HPDE6-E6E7 (cell line): ENCODE data around the gene PTGDS.

Experiments used
- DNase-seq: peaks from one replicate; pipeline ENCODE4 v3.0.0; 2011; ENCODE audit warnings: missing footprints; ENCODE audit errors: extremely low spot score

Gene PTGDS

DNA sequence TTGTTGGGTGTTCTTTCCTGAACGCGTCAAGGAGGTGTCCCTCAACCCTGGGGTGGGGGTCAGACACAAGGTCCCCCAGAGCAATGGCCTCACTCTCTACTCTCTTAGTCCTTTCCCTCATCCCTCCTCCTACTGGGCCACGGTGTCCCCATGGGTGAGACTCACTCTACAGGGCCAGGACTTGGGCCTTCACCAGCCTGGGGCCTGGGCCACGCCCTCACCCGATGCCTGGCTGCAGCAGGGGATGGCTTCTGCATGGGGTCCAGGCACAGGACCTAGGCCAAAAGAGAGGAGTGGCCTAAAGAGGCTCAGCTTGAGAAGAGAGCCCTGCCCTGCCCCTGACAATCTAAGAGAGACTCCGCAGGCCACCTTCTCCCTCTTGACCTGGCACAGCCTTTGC lies 19.4 kb upstream of the PTGDS start:
- DNase-seq, result no peak

DNA sequence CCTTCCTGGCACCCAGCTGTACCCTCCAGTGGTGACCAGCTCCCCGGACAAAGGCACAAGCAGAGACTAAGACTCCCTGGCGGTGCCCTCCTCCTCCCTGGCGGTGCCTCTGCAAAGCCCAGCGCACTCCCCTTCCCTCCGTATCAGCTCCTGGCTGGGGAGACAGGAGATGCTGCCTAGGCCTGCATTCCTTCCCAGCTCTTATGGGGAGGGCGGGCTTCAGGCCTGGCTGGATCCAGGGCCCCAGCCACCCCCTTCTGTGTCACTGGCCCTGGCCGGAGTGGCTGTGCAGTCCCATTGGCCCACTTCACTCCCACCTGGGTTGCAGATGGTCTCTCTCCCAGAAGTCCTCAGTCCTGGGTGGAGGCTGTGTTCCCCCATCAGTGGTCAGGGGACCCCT lies 18.8 kb upstream of the PTGDS start:
- no peak for DNase-seq

DNA sequence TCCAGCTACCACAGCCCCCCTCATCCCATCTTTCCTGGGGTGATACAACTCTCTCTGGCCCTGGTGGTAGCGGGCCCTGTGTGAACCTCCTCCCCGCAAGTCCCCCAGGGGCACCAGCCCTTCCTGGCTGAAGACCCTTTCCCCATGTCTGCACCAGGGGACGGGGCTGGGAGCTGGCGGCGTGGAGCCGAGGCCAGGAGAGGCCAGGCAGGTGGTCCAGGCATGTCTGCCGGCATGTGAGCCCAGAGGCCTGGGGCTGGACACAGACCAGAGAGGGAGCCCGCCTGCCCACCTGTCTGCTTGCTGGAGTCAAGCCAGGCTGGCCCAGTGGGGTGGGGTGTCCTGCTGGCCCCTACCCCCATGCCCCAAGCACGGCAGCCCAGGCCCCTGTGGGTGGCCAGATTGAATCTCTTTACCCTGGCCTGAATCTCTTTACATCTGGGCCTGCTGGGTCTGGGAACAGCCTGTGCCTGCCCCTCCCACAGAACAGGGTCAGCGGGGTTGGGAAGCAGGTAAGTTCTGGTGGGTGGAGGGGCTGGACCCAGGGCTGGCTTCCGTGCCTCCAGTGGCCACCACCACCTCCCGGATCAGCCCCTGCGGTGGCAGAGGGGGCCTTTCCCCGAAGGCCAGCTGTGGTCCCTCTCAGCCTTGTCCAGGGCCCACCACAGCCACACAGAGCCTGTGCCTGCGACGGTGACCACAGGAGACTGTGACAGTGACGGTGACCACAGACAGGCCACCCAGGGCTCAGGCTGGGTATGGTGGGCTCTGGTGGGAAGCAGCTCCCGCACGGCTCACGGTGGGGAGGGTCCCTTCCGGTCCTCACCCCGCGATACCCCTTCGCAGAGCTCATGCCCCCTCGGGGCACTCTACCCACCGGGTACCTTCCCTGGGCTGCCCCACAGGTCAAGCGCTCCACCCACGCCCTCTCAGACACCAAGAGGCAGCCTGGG lies 18.1 kb upstream of the PTGDS start:
- no peak for DNase-seq

DNA sequence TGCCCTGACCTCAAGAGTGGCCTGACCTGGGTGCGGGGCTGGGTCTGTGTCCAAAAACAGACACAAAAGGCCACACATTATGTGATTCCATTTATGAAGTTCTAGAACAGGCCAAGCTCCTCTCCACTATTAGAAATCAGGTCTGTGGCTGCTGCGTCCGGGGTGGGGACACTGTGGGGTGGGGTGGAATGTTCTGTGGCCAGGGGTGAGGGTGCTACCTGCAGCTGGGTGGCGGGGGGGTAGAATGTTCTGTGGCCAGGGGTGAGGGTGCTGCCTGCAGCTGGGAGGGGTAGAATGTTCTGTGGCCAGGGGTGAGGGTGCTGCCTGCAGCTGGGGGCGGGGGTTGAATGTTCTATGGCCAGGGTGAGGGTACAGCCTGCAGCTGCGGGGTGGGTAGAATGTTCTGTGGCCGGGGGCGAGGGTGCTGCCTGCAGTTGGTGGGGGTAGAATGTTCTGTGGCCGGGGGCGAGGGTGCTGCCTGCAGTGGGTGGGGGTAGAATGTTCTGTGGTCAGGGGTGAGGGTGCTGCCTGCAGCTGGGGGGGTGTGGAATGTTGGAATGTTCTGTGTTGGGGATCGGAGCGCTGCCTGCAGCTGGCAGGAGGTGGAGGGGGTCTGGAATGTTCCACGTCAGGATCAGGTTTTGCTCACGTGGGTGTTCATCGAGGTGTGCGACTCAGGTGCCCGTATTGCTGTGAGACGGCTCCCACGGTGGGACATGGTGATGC lies 16.9 kb upstream of the PTGDS start:
- DNase-seq, result no peak

DNA sequence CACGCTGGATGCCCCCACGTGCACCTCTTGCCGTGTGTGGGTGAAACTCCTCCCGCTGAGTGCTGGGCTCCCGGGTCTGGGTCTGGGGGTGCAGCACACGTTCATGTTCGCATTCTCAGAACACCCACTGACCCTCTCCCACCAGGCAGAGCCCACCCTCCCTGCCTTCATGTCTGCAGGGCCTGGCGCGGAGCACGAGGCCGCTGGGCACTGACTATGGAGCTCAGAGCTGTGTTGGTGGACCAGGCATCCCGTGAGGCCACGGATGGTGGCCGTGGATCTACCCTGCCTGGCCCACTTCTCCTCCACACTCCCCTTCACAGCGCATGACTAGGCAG lies 16.4 kb upstream of the PTGDS start:
- no peak for DNase-seq

DNA sequence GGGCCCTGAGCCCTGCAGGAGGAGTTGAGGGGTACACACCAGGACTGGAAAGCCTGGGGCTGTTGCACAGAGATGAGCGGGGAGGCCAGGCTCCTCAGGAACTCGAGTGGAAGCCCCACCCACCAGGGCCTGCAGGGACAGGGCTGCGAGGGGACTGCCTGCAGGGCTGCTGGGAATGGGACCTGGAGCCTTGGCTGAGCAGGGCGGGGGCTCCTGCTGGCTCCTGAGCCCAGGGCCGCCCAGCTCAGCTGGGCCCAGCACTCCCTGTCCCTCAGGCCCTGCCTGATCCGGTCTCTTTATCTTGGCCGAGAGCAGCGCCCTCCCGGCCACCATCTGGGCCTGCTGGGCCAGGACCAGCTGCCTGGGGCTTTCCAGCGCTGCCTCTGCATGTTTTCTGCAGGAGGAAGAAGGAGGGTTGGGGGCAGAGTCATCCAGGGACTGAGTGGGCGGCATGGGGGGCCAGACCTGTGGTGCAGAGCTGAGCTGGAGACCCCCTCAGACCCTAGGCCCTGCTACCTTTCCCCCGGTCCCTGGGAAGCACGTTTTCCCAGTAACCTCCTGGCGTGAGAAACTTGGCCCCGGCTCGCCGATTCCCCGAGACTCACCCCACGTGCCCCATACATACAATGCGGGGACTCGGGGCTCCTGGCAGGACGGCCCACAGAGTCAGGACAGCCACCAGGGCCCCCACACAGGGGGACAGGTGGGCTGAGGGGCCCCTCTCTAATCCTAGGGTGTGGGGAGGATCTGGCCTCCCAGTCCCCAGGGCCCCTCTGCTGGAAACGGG lies 15.8 kb upstream of the PTGDS start:
- no peak for DNase-seq

DNA sequence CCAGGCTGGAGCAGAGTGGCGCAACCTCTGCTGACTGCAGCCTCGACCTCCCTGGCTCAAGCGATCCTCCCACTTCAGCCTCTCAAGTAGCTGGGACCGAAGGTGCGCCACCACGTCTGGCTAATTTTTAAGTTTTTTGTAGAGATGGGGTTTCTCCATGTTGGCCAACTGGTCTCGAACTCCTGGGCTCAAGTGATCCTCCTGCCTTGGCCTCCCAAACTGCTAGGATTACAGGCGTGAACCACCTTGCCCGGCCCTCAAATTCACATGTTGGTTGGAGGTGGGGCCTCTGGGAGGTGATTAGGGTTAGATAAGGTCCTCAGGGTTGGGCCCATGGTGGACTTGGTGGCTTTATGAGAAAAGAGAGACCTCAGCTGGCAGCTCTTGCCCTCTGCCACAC lies 15.1 kb upstream of the PTGDS start:
- no peak for DNase-seq

DNA sequence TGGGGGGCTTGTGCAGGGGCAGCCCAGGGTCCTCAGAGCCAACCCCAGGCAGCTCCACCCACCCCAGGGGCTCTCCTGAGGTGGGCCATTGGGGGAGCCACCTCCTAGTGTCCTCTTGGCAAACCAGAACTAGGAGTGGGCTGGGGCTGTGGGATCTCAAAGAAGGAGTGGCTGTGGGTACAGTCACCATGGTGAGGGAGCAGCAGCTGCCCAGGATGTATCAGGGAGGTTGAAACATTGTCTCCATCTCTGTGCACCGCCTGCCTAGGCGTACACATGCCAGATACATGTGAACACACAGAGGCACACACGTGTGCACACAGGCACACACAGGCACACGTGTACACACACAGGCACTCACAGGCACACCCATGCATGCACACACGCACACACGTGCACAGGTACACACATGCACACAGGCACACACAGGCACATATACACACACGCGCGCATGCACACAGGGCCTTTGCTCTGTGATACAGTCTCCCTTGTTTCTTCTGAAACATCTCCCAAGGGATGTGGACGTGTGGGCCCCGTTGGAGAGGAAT lies 14.5 kb upstream of the PTGDS start:
- DNase-seq, result no peak

DNA sequence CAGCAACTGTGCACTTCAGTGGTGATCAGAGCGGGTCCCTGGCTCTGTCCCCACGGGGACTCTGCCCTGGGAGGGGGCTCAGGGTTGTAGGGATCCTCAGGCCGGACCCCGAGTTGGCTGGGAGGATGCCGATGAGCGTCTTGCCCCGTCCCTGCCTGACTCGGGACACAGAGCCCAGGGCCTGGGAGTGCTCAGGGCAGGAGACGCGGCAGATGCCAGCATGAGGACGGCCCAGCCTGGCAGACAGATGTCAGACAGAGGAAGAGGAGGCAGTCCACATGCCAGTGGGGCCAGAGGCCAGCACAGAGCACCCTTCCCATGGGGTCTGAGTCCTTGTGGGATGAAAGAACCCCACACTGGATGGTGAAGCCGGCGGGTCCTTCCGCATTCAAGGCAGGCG lies 14.0 kb upstream of the PTGDS start:
- no peak for DNase-seq

DNA sequence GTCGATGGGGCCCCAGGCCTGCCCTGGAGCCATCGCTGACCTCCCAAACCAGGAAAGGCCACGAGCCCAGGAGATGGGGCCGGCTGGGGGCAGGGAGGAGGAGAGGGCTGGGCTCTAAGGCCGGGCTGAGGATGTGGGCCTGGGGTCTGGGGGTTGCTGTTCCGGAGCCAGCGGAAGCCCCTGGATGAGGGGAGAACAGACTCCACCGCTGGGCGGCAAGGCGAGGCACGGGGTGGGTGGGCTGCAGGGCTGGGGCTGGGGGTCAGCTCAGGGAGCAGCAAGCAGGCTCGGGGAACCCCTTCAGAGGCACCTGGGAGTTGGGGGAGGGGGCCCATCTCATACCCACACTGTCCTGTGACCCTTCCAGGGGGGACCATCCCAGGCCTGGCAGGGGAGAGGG lies 13.6 kb upstream of the PTGDS start:
- no peak for DNase-seq

DNA sequence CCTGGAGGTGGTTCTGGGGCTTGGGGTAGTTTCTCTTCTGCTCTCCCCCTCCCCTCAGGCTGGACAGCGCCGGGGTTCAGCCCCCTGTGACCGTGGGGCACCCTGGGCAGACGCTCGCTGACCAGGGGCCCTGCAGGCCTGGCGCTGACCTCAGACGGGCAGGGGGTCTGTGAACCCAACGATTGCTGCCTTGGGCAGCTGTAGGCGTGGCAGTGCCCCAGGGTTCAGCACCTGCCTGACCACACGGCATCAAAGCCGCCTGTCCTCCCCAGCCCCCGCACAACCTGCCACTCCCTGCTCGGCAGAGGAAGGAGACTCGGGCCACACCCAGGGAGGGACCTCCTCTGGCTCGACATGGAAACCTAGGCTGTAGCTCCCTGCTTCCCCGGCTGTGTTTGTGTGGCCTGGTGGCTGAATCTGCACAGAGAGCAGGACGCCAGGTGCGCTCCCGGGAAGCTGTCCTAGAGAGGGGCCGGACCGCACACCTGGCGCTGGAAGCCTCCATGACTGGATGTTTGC lies 13.1 kb upstream of the PTGDS start:
- DNase-seq, result no peak

DNA sequence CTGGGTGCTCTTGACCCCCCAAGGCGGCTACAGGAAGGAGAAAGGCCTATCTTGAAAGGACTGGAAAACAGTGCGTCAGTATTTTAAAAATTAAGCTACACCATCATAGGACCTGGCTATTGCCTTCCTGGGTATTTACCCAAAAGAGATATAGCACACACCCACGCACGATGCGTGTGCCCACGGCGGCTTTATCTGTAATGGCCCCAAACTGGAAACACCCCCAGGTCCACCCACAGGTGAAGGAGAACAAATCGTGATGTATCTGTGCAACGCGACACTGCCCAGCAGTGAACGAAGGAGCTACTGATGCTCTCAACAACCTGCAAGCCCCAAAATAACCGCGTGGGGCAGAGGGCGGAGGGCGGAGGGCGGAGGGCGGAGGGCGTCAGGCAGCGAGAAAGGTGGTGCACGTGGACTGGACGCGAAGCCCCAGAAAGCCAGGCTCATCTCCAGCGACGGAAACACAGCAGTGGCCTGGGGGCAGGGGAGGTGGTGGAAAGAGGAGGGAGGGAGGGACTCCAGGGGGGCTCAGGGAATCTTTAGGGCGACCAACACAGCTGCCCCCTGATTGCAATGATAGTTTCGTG lies 12.4 kb upstream of the PTGDS start:
- no peak for DNase-seq

DNA sequence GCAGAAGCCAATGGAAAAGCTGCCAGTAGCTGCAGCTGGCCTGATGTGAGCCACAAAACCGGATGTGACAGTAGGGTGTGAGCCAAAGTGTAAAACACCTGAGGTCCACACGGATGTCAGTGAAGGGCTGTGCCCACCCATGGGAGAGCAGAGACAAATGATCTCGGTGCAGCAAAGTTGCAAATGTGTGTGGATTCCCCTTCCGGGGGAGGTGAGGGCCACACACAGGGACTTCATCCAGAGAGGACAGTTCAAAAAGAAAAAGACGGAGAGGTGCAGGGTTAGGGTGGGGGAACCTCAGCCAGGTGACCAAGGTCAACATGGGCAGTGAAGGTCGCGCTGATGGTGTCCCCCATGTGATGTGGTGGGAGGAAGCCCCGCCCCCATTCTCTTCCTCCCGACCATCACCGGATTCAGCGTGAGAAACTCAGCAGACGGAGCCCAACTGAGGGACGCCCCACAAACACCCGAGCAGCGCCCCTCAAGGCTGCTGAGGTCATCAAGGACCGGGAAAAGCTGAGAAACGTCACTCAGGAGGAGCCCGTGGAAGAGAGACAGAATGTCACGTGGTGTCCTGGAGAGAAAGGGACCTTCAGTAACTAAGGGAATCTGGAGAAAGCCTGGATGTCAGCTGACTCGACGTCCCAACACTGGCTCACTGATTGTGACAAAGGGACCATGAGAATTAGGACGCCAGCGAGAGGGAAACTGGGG lies 11.4 kb upstream of the PTGDS start:
- DNase-seq, result no peak

DNA sequence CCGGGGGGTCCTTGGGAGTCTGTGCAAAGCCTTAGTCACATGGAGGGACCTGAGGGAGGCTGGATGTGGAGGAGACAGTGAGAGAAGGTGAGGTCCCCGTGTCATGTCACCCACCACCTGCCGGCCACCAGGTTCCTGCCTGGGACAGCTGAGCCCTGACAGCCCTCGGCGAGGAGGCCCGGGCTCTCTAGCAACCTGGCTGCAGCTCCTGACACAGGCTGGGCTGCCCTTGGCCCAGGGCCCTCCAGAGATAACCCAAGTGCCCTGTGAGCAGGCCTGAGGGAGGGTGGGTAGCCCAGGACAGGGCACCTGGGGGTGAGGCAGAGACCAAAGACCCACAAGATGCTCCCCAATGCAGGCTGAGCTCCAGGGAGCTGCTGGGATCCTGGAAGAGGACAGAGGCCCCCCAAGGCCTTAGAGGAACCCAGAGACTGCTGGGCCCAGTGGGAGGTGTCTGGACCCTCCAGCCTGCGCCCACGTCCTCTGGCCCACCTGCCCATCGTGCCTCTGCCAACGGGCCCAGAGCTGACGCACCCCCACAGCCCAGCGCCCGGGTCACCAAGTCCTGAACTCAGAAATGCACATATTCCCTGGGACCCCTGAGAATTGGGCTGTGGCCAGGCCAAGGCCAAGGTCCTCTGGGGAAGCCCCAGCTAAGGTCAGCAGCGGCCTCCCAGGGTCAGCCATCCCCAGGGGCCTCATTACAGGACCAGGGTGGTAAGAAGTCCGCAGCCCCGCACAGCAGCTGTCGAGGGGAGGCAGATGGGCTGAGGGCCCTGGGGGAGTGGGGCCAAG lies 8.8 kb upstream of the PTGDS start:
- DNase-seq, result no peak

DNA sequence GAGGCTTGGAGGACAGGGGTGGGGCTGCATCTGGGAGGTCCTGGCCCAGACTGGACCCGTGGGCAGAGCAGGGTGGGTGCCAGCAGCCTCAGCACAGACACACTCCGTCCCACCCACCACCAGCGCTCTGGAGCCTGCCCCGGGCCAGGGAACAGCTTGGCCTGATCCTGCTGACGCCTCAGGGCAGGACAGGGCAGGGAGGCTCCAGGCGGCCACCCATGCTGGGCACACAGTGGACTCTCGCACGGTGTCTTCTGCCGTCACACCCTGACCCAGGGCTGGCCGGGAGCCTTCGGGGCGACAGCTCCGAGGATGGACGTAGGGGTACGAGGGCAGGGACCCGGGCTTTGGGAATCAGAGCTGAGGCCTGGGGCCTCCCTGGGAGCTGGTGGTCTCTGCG lies 8.2 kb upstream of the PTGDS start:
- no peak for DNase-seq

DNA sequence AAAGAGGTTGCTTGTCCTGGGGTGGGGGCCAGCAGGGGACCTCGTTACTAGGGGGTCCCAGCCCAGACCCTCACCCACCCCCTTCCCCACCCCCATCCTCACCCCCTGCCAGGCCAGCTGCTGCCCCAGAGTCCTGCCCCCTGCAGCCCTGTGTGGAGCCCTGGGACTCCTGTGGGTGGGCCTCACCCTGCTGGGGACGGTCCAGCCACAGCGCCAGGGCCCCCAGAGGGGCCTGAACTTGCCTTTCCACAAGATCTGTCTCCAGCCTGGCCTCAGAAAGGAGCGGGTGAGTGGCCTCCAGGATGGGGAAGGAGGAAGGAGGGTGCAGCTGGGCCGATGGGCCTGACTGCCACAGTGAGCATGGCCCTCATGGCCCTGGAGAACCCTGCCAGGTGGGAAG lies 7.5 kb upstream of the PTGDS start:
- DNase-seq, result no peak

DNA sequence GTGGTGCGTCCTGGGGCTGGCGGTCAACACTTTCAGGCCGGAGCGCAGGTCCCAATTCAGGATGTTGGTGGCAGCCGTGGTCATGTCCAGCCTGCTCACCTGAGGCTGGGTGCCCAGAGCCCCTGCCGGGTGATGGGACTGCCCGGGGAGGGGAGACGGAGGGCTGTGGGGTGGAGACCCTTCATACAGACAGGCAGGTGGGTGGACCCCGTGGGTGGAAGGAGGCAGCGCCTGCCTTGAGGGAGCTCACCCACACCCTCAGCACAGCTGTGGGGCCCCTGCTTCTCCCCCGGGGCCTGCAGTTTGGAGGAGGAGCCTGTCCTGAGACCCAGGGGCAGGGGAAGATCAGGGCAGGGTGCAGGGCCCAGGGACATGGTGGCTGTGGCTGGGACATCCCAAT lies 6.9 kb upstream of the PTGDS start:
- DNase-seq, result no peak

DNA sequence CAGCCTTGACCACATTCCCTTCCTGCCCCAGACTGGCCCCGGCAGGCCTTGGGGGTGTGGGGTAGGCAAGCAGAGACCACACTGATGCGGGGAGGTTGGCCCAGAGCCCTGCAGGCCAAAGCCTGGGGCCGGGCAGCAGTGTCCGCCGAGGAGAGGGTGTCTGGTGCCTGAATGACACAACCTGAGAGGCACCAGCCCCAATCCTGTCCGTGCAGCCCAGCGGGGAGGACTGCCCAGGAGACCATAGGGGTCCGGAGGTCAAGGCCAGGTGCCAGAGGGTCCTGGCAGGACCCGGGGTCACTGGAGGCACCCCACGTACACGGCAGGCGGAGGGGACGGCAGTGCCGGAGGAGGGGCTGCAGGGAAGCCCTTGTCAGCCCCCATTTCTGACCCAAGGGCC lies 5.6 kb upstream of the PTGDS start:
- no peak for DNase-seq

DNA sequence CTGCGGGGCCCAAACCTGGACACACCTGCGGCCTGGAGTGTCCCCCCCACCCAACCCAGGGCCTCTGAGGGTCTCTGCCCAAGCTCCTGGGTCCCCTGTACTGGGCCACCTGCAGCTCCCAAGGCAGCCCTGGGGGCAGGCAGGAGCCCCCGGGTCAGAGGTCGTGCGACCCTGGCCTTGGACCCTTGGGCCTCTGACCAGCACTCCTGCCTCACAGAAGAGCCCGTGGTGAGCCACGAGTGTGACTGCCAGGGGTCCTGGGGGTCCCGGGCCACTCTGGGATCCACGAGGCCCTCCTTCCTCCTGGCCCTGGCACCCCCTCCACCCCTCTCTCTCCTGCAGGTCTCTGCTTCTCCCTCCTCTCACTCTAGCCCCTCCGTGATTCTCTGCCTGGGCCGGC lies 5.0 kb upstream of the PTGDS start:
- DNase-seq, result no peak

DNA sequence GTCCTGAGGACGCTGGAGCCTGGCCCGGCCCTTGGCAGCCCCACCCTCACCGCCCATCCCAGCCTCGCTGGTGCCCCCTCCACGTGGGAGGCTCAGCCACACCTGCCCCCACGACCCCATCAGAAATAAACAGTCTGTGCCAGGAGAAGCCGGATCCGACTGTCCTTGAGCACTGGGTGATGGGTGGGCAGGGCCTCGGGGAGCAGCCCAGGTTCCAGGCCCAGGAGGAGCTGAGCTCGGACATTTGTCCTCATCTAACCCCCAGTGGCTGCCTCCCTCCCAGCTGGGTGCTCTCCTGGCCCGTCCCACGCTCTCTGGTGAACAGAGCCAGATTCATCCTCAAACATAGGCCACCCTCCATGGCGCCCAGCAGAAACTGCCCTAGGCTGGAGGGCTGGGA lies 4.6 kb upstream of the PTGDS start:
- no peak for DNase-seq
